Measurements from ENCODE around the gene KRT14.

DNA sequence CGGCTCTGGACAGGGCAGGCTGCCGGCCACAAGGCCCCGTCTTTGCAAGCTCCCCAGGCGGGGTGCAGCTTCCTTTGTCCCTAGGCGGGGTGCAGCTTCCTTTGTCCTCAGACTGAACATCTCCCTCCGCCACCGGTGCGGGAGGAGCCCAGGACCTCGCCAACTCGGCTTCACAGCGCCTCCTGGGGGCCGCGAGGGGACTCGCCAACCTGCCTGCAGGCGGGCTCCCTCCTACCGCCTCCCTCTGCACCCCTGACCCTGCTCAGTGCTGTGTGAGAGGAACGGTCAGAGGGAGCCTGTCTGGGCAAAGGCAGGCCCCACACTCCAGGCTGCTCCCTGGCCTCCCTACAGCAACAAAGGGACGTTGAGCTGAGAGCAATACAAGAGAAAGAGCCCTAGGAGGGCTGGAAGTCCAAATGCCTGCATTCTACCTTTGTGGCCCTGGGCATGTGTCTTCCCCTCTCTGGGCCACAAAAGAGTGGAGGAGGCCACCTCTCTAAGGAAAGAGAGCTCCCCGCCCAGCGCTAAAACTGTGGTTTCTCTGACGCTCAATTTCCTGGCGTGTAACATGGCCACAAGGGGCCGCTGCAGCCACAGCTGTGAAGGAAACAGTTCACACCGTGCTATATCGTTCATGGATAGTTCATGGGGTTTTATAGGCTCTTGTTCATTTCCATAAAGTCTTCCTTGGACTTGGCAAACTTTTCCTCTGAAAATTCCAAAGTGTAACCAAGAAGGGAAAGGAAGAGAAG lies 37.7 kb downstream of the KRT14 start:
- TF ChIP-seq FOXP2 (optimal IDR thresholded peaks at IDR 0.05; ENCODE audit: borderline replicate concordance, extremely low read depth, extremely low read length, insufficient read depth) (peak; percentile 26), REST (IDR thresholded peaks at IDR 0.05; ENCODE audit: insufficient read depth in 1 of 2, low read depth in 2 of 2, low read length in 2 of 2) (no peak)

Data from PFSK-1 (cell line).